ENCODE measurements around the gene RAP1GAP. TPM values are rescaled to one million over a fixed set of nuclear protein-coding genes. Genes with fewer than 3 reads are reported as not detected.
A peak's percentile ranks its signal among the peaks of the same experiment; 100 is the strongest.

RAP1GAP gene
- total and polyA plus RNA-seq, 9 of the 15 experiments (the other 6 are each of a cell fraction or from before 2014, with no cell fraction given): 0.29 to 30.2 (median 19.2) TPM

DNA sequence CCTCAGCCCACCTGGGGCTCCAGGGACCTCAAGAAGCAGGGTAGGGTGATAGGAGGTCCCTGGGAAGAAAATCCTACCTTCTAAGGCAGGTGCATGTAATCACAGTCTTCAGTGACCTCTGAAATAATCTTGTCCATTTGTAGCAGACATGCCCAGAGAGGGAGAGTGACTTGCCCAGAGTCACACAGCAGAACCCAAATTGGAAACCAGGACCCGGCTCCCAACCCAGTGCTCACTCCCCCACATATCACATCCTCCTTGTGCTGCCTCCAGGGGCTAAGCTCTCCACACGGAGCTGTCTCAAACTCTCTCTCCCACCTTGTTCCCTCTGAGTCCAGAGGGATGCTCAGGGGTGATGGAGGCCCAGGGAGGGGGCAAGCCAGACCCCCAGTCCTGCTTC, 72.5 kb downstream of the RAP1GAP start:
- intact Hi-C loops (cut with micrococcal nuclease): loop anchor here (10.0 kb wide), 1 partner anchor 82 kb away; no protein-coding TSS in a partner anchor
- ATAC-seq (no peak), FAIRE-seq (no peak), DNase-seq (ENCODE audit: extremely low read depth in 1 of 4, low spot score in 3 of 4) (no peak)
- Histone ChIP-seq H3K27me3 (ENCODE audit: control insufficient read depth in 2 of 2, insufficient read depth in 2 of 2, low read length in 2 of 2) (0 out of 5 replicates have a peak, but pooled peaks cover 0 to 2% of the 10 kb centered on the region in 2 experiments), H3K36me3 (ENCODE audit: control insufficient read depth, insufficient read depth, low read length) (peaks cover 20% of the 10 kb centered on the region), H2AFZ (ENCODE audit: low read depth, low read length) (no peak overlapping the region), H3K79me2 (ENCODE audit: control insufficient read depth, insufficient read depth, low read length) (no peaks in the 10 kb centered on the region), H3K9me3 (replicated peaks; ENCODE audit: control insufficient read depth, insufficient read depth, low read depth, low read length) (no peaks in the 10 kb centered on the region), H3K4me1 (replicated peaks in 1 of 2; ENCODE audit: control insufficient read depth in 2 of 2, insufficient read depth in 2 of 2, low read length in 2 of 2) (peaks cover 0 to 55% of the 10 kb centered on the region in 2 experiments; a peak in 1 of 5 replicates), H3K9ac (ENCODE audit: insufficient read depth in 1 of 2, low read depth in 2 of 2, low read length in 2 of 2) (peak overlapping the region in 1 of 2 experiments; percentile 47; a peak in 1 of 4 replicates), H3K4me3 (no peak overlapping the region), H3K27ac (ENCODE audit: extremely low read depth, low read depth, low read length) (no peak overlapping the region), H3K9me1 (ENCODE audit: control insufficient read depth, insufficient read depth, low read length) (no peaks in the 10 kb centered on the region), H3K4me2 (ENCODE audit: insufficient read depth, low read length) (no peak overlapping the region), H4K20me1 (replicated peaks; ENCODE audit: control insufficient read depth, insufficient read depth, low read length) (peaks cover 10% of the 10 kb centered on the region)
- WGBS (ENCODE audit: insufficient coverage, low coverage, missing lambda C conversion rate): 69% methylated on average over 2 of the region's 2 CpGs
- in situ Hi-C loops (cut with MboI): no loop called here
- ChIA-PET POLR2A (interaction anchor here (1.1 kb wide), 1 partner anchor 10 kb away, joined by 4 read pairs; no protein-coding TSS in a partner anchor), CTCF (ENCODE audit: low intra/inter-chr PET ratio) (no interaction called here)
- BruUV-seq (replicated peaks): no TSS peak
- TF ChIP-seq SAFB (IDR thresholded peaks at IDR 0.05; ENCODE audit: borderline replicate concordance, low read depth, low read length) (no peak), RBBP5 (IDR thresholded peaks at IDR 0.05; ENCODE audit: borderline replicate concordance, insufficient read depth, low read length, poor library complexity, severe bottlenecking) (no peak), SREBF1 (IDR thresholded peaks at IDR 0.05; ENCODE audit: borderline replicate concordance, low read depth, low read length) (no peak), BRD9 (IDR thresholded peaks at IDR 0.05; ENCODE audit: low read depth, partially characterized antibody) (no peak), ZKSCAN1 (IDR thresholded peaks at IDR 0.05; ENCODE audit: low read depth, low read length) (no peak), ZNF436 (CRISPR knock-in tag; IDR thresholded peaks at IDR 0.05) (no peak), E2F3 (CRISPR knock-in tag; IDR thresholded peaks at IDR 0.05) (no peak), BRCA1 (IDR thresholded peaks at IDR 0.05) (no peak), BRCA1 (CRISPR knock-in tag; IDR thresholded peaks at IDR 0.05) (no peak), ZNF274 (IDR thresholded peaks at IDR 0.05; ENCODE audit: borderline replicate concordance, low read depth, low read length) (no peak), MTF1 (CRISPR knock-in tag; IDR thresholded peaks at IDR 0.05; ENCODE audit: borderline replicate concordance) (no peak), SRSF1 (IDR thresholded peaks at IDR 0.05; ENCODE audit: low read depth, low read length) (no peak), GTF2E2 (tag; IDR thresholded peaks at IDR 0.05) (no peak), RCOR1 (IDR thresholded peaks at IDR 0.05; ENCODE audit: borderline replicate concordance in 1 of 2, low read depth in 2 of 2, low read length in 2 of 2) (peak; percentile 37 to 39; a peak in 3 of 4 replicates)
- TF ChIP-seq, protein P1, sequence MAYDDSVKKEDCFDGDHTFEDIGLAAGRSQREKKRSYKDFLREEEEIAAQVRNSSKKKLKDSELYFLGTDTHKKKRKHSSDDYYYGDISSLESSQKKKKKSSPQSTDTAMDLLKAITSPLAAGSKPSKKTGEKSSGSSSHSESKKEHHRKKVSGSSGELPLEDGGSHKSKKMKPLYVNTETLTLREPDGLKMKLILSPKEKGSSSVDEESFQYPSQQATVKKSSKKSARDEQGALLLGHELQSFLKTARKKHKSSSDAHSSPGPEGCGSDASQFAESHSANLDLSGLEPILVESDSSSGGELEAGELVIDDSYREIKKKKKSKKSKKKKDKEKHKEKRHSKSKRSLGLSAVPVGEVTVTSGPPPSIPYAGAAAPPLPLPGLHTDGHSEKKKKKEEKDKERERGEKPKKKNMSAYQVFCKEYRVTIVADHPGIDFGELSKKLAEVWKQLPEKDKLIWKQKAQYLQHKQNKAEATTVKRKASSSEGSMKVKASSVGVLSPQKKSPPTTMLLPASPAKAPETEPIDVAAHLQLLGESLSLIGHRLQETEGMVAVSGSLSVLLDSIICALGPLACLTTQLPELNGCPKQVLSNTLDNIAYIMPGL (CRISPR knock-in tag; IDR thresholded peaks at IDR 0.05): no peak
- TF ChIP-seq, protein P2, sequence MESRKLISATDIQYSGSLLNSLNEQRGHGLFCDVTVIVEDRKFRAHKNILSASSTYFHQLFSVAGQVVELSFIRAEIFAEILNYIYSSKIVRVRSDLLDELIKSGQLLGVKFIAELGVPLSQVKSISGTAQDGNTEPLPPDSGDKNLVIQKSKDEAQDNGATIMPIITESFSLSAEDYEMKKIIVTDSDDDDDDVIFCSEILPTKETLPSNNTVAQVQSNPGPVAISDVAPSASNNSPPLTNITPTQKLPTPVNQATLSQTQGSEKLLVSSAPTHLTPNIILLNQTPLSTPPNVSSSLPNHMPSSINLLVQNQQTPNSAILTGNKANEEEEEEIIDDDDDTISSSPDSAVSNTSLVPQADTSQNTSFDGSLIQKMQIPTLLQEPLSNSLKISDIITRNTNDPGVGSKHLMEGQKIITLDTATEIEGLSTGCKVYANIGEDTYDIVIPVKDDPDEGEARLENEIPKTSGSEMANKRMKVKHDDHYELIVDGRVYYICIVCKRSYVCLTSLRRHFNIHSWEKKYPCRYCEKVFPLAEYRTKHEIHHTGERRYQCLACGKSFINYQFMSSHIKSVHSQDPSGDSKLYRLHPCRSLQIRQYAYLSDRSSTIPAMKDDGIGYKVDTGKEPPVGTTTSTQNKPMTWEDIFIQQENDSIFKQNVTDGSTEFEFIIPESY (CRISPR knock-in tag; IDR thresholded peaks at IDR 0.05): no peak
- TF ChIP-seq, protein P3, sequence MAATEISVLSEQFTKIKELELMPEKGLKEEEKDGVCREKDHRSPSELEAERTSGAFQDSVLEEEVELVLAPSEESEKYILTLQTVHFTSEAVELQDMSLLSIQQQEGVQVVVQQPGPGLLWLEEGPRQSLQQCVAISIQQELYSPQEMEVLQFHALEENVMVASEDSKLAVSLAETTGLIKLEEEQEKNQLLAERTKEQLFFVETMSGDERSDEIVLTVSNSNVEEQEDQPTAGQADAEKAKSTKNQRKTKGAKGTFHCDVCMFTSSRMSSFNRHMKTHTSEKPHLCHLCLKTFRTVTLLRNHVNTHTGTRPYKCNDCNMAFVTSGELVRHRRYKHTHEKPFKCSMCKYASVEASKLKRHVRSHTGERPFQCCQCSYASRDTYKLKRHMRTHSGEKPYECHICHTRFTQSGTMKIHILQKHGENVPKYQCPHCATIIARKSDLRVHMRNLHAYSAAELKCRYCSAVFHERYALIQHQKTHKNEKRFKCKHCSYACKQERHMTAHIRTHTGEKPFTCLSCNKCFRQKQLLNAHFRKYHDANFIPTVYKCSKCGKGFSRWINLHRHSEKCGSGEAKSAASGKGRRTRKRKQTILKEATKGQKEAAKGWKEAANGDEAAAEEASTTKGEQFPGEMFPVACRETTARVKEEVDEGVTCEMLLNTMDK (IDR thresholded peaks at IDR 0.05; ENCODE audit: borderline replicate concordance, insufficient read depth, low read depth, low read length, poor library complexity, severe bottlenecking): no peak

All from K562 (cell line).